GM23248 (cell line): ENCODE data around the gene SPTLC3.

Experiments used
- EZH2 ChIP-seq: fragments of 200-600 bp; sonication (generic); IDR thresholded peaks from 2 replicates; pipeline ENCODE4 v1.6.1; 2018; ENCODE audit warnings: antibody characterized with exemption, mild to moderate bottlenecking; ENCODE audit not compliant: insufficient read depth, poor library complexity, severe bottlenecking
- EZH2phosphoT487 ChIP-seq: fragments of 200-600 bp; sonication (generic); IDR thresholded peaks from 2 replicates; pipeline ENCODE4 v1.6.1; 2018; ENCODE audit warnings: antibody characterized with exemption, moderate library complexity, mild to moderate bottlenecking, low read depth; ENCODE audit not compliant: insufficient read depth

DNA sequence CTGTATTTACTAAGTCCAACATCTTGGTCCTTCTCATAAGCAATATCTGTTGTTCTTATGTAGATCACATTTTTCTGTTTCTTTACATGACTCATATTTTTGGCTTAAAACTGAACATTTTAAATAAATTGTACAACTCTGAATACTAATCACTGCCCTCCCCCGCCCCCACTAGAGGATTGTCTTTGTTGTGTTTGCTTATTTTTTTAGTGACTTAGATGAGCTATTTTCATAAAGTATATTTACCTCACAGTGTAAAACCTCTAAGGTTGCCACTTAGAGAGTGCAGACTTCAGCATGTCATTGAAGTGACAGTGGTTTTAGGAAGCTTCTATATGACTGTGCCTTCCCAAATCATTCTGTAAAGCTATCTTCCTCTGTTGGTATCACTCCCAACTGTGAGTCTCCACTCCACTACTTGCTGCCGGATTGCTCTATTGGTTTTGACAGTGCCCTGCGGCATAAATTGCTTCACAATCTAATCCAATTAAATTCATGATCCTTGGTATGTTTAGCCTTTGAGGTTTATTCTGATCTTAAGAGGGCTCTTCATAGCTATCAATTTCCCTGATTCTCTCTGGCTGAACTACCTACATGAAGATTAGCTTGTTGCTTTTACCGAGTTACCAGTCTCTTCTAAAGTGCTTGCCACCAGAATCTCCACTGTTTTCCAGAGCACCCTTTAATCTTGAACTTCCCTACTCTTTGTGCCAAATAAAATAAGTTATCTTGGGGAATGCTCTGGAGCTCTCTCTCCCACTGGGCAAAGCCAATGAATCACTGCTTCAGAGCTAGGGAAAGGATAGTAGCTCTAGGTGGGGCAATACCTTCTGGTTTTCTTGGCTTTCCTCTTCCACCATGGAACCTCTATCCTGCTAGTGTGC is 33.0 kb downstream of the SPTLC3 start:
- TF ChIP-seq EZH2 = no peak
- no peak for TF ChIP-seq EZH2phosphoT487
